Measurements from ENCODE around the gene CREB5. TPM values are rescaled to one million over a fixed set of nuclear protein-coding genes. Genes with fewer than 3 reads are reported as not detected.

CREB5 gene
- total RNA-seq, 4 donors from 2014 or later, result 16.8 to 22.4 (median 20.9) TPM

DNA sequence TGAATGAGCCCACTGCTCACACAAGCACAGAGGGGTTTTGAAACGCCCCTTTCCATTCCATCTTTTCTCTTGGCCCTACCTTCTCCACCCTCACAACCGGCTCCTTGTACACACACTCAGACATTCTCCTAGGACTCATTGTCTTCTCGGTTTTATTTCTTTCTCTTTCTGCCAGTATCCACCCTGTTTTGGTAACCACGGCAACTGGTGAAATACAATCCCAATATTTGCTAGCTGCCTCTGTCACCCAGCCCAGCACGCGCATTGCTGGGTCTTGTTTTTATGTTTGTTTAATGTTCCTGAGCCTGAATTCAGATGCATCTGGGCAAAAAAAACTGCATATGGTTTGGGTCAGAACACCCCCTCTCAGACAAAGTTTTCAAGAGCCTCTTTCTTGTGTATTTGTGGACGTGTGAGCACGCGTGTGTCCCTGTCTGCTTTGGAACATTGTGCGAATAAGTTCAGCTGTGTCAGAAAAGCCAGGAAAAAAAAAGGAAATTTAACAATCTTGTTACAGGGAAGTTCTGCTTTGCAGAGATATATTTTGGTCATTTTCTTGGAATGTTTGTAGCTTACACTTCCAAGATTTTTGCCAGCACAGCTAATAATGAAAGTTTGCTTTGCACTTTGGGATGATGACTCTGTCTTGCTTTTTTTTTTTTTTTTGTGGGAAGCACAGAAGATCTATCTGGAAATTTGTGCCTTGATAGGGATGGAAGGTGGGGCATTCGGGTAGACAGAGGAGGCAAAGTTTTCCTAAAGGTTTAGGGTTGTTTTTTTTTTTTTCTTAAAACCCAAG lies 320.0 kb downstream of the CREB5 start:
- TF ChIP-seq POLR2A (IDR thresholded peaks at IDR 0.05) (peak in 1 of 2 donors; percentile 16), CTCF (IDR thresholded peaks at IDR 0.05) (no peak), EP300 (IDR thresholded peaks at IDR 0.05) (peak in 1 of 2 donors; percentile 70)
- H3K9me3 ChIP-seq, result no peaks in the 10 kb centered on the region
- peaks cover 0 to 38% (median 4%) of the 10 kb centered on the region in 4 donors for H3K4me1 ChIP-seq
- no peaks in the 10 kb centered on the region for H3K27me3 ChIP-seq
- H3K27ac ChIP-seq, result peak overlapping the region in 3 of 4 donors; percentile 50 to 81 (median 69)
- H3K4me3 ChIP-seq, result peak overlapping the region in 2 of 4 donors; percentile 13 to 34
- WGBS, 2 donors, result 27 to 37% methylated on average over 11 of the region's 11 CpGs
- H3K36me3 ChIP-seq, result no peaks in the 10 kb centered on the region
- peak in 1 of 2 donors; percentile 64 for DNase-seq (ENCODE audit: low spot score in 2 of 2)

- Histone ChIP-seq H3K27ac (peak overlapping the region in 2 of 4 donors; percentile 69 to 81), H3K4me3 (no peak overlapping the region)
These were observed 320.7 kb downstream of the CREB5 start for GRCh38 chr7:28733035-28733434.

DNA sequence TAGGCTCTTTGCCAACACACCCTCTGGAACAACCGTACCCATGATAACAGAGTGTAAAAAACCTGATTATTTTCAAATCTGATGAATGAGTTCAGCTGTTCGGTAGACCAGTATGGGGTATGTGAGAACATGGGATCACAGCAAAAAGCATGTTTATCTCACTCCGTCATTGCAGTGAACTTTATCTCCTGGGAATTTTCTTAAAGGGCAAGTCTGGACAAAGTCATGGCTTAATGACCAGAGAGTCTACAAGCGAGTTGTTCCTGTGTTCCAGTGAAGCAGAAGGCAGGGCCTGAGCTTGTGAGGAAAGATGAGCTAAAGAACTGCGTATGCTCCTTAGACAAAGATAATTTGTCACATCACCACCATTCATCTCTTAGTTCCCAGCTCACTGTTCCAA lies 326.1 kb downstream of the CREB5 start:
- 51 to 54% methylated on average over 5 of the region's 5 CpGs for WGBS, 2 donors
- Histone ChIP-seq H3K27me3 (no peaks in the 10 kb centered on the region), H3K9me3 (no peaks in the 10 kb centered on the region), H3K4me1 (peaks cover 0 to 2% (median 0%) of the 10 kb centered on the region in 4 donors), H3K27ac (no peak overlapping the region), H3K36me3 (no peaks in the 10 kb centered on the region), H3K4me3 (no peak overlapping the region)
- no peak for DNase-seq (ENCODE audit: low spot score in 2 of 2)
- TF ChIP-seq EP300 (IDR thresholded peaks at IDR 0.05) (peak in 1 of 2 donors; percentile 30), CTCF (IDR thresholded peaks at IDR 0.05) (no peak), POLR2A (IDR thresholded peaks at IDR 0.05) (no peak)

More at GRCh38 chr7:28733035-28733434, 320.7 kb downstream of the CREB5 start:
- no peak for DNase-seq (ENCODE audit: low spot score in 2 of 2)
- WGBS, 2 donors, result 79 to 85% methylated on average over 2 of the region's 2 CpGs
- Histone ChIP-seq H3K27me3 (no peaks in the 10 kb centered on the region), H3K9me3 (no peaks in the 10 kb centered on the region), H3K36me3 (no peaks in the 10 kb centered on the region), H3K4me1 (peaks cover 0 to 36% (median 4%) of the 10 kb centered on the region in 4 donors)
- TF ChIP-seq CTCF (IDR thresholded peaks at IDR 0.05) (no peak), POLR2A (IDR thresholded peaks at IDR 0.05) (no peak), EP300 (IDR thresholded peaks at IDR 0.05) (no peak)

- WGBS, 2 donors, result 86 to 88% methylated on average over 3 of the region's 3 CpGs
- TF ChIP-seq CTCF (IDR thresholded peaks at IDR 0.05) (no peak), EP300 (IDR thresholded peaks at IDR 0.05) (no peak), POLR2A (IDR thresholded peaks at IDR 0.05) (no peak)
These were observed 326.8 kb downstream of the CREB5 start for GRCh38 chr7:28739128-28739527.

GRCh38 chr7:28739826-28740225 lies 327.5 kb downstream of the CREB5 start:
- 54 to 60% methylated on average over 5 of the region's 5 CpGs for WGBS, 2 donors

More at GRCh38 chr7:28739128-28739527, 326.8 kb downstream of the CREB5 start:
- H3K9me3 ChIP-seq, result no peaks in the 10 kb centered on the region
- no peak overlapping the region for H3K27ac ChIP-seq
- no peaks in the 10 kb centered on the region for H3K36me3 ChIP-seq
- no peak for DNase-seq (ENCODE audit: low spot score in 2 of 2)
- H3K4me3 ChIP-seq, result no peak overlapping the region
- no peaks in the 10 kb centered on the region for H3K27me3 ChIP-seq
- H3K4me1 ChIP-seq, result no peaks in the 10 kb centered on the region

More at GRCh38 chr7:28739826-28740225, 327.5 kb downstream of the CREB5 start:
- Histone ChIP-seq H3K4me3 (no peak overlapping the region), H3K9me3 (no peaks in the 10 kb centered on the region), H3K36me3 (no peaks in the 10 kb centered on the region), H3K27ac (no peak overlapping the region), H3K4me1 (peaks cover 0 to 4% (median 0%) of the 10 kb centered on the region in 4 donors), H3K27me3 (no peaks in the 10 kb centered on the region)
- no peak for DNase-seq (ENCODE audit: low spot score in 2 of 2)
- TF ChIP-seq CTCF (IDR thresholded peaks at IDR 0.05), result no peak
- TF ChIP-seq EP300 (IDR thresholded peaks at IDR 0.05), result no peak
- no peak for TF ChIP-seq POLR2A (IDR thresholded peaks at IDR 0.05)
